IMR-90 (cell line): ENCODE results near the gene RIMBP2. TPM values are rescaled to one million over a fixed set of nuclear protein-coding genes. Genes with fewer than 3 reads are reported as not detected.

Source experiments
- ATAC-seq: fragments of 200-7000 bp; cut with Tn5 transposase; 2 replicates; pipeline ENCODE4 v1.9.1; 2020; ENCODE audit warnings: low read depth, mild to moderate bottlenecking, moderate library complexity
- BruUV-seq: library from RNA; stranded (reverse); fragments of 400-500 nt; replicated peaks from 2 replicates; lab custom pipeline; 2021; lab: Mats Ljungman, UMichigan
- CTCF ChIA-PET: fragments of 300-600 bp; formaldehyde crosslinking; extraction: SDS; loops from one replicate; lab custom pipeline; 2021; ENCODE audit warnings: antibody characterized with exemption; lab: Yijun Ruan, JAX
- POLR2A ChIA-PET: fragments of 300-600 bp; sonication (Branson Sonifier 250); formaldehyde crosslinking; loops from one replicate; lab custom pipeline; 2022; ENCODE audit warnings: antibody characterized with exemption; ENCODE audit not compliant: unreplicated experiment; lab: Charles Lee
- DNase-seq: peaks from one replicate; pipeline ENCODE4 v3.0.0; 2013
- H2AFZ ChIP-seq: replicated peaks from 2 replicates; pipeline ENCODE3; 2013; ENCODE audit warnings: low read length, mild to moderate bottlenecking; ENCODE audit not compliant: poor library complexity
- H2AK5ac ChIP-seq: 2 replicates; pipeline ENCODE4 v1.6.1; 2013; ENCODE audit warnings: low read depth, low read length, inconsistent platforms
- H2AK9ac ChIP-seq: replicated peaks from 2 replicates; pipeline ENCODE3; 2013; ENCODE audit warnings: mild to moderate bottlenecking, low read depth, low read length, moderate library complexity; ENCODE audit not compliant: poor library complexity
- H2BK120ac ChIP-seq: 2 replicates; pipeline ENCODE4 v1.6.1; 2013; ENCODE audit warnings: low read depth, low read length, inconsistent platforms
- H2BK15ac ChIP-seq: 3 replicates; pipeline ENCODE4 v1.6.1; 2013; ENCODE audit warnings: low read depth, low read length, inconsistent platforms
- H2BK20ac ChIP-seq: 2 replicates; pipeline ENCODE4 v1.6.1; 2013; ENCODE audit warnings: low read depth, mild to moderate bottlenecking, inconsistent platforms, low read length, moderate library complexity
- H2BK5ac ChIP-seq: 2 replicates; pipeline ENCODE4 v1.6.1; 2013; ENCODE audit warnings: mild to moderate bottlenecking, low read depth, low read length, inconsistent platforms; ENCODE audit not compliant: poor library complexity, severe bottlenecking
- H3K14ac ChIP-seq: replicated peaks from 2 replicates; pipeline ENCODE4 v1.6.1; 2013; ENCODE audit warnings: low read depth, low read length, inconsistent platforms
- H3K18ac ChIP-seq: 2 replicates; pipeline ENCODE4 v1.6.1; 2013; ENCODE audit warnings: low read depth, low read length, control low read depth
- H3K23ac ChIP-seq: 2 replicates; pipeline ENCODE4 v1.6.1; 2013; ENCODE audit warnings: low read depth, low read length, inconsistent platforms
- H3K27ac ChIP-seq: 2 replicates; pipeline ENCODE4 v1.5.1; 2013; ENCODE audit warnings: mild to moderate bottlenecking, control low read depth, low read length; ENCODE audit not compliant: insufficient read depth
- H3K27me3 ChIP-seq: 2 replicates; pipeline ENCODE4 v1.6.1; 2013; ENCODE audit warnings: low read length; ENCODE audit not compliant: control insufficient read depth, insufficient read depth
- H3K36me3 ChIP-seq: 2 replicates; pipeline ENCODE4 v1.6.1; 2013; ENCODE audit warnings: low read length, mixed read lengths; ENCODE audit not compliant: control insufficient read depth, insufficient read depth
- H3K4ac ChIP-seq: 2 replicates; pipeline ENCODE4 v1.6.1; 2013; ENCODE audit warnings: low read depth, low read length, inconsistent platforms
- H3K4me1 ChIP-seq: 2 replicates; pipeline ENCODE4 v1.6.1; 2013; ENCODE audit warnings: low read length, mixed read lengths; ENCODE audit not compliant: control insufficient read depth, insufficient read depth
- H3K4me2 ChIP-seq: 2 replicates; pipeline ENCODE4 v1.6.1; 2013; ENCODE audit warnings: low read depth, mild to moderate bottlenecking, control low read depth, low read length, moderate library complexity
- H3K4me3 ChIP-seq: 2 replicates; pipeline ENCODE4 v1.5.1; 2013; ENCODE audit warnings: low read depth, mild to moderate bottlenecking, control low read depth, low read length, moderate library complexity; ENCODE audit not compliant: insufficient read depth
- H3K56ac ChIP-seq: 2 replicates; pipeline ENCODE4 v1.6.1; 2013; ENCODE audit warnings: low read length, inconsistent platforms; ENCODE audit not compliant: insufficient read depth; ENCODE audit errors: extremely low read depth
- H3K79me1 ChIP-seq, 2 experiments: 2 replicates each; pipeline ENCODE4 v1.6.1; 2013; ENCODE audit warnings: low read length in 2 of 2, inconsistent platforms in 1 of 2, low read depth in 1 of 2
- H3K9ac ChIP-seq: 2 replicates; pipeline ENCODE4 v1.6.1; 2013; ENCODE audit warnings: low read depth, low read length, control low read depth
- H3K9me1 ChIP-seq: 2 replicates; pipeline ENCODE4 v1.6.1; 2013; ENCODE audit warnings: low read length, inconsistent platforms; ENCODE audit not compliant: insufficient read depth
- H3K9me3 ChIP-seq: 2 replicates; pipeline ENCODE4 v1.6.1; 2013; ENCODE audit warnings: low read length; ENCODE audit not compliant: control insufficient read depth, insufficient read depth
- H4K20me1 ChIP-seq: 2 replicates; pipeline ENCODE4 v1.6.1; 2013; ENCODE audit warnings: low read length, inconsistent platforms; ENCODE audit not compliant: insufficient read depth
- H4K5ac ChIP-seq: 2 replicates; pipeline ENCODE4 v1.6.1; 2013; ENCODE audit warnings: mild to moderate bottlenecking, low read depth, low read length, control low read depth
- H4K8ac ChIP-seq, 2 experiments: 2 replicates each; pipeline ENCODE4 v1.6.1; 2013; ENCODE audit warnings: low read depth in 2 of 2, low read length in 2 of 2, control low read depth in 1 of 2, inconsistent platforms in 1 of 2
- H4K91ac ChIP-seq: 2 replicates; pipeline ENCODE4 v1.6.1; 2013; ENCODE audit warnings: low read depth, low read length, inconsistent platforms; ENCODE audit not compliant: insufficient read depth
- BHLHE40 ChIP-seq: fragments of 150-350 bp; IDR thresholded peaks from 2 replicates; pipeline ENCODE4 v1.6.1; 2016; ENCODE audit warnings: mild to moderate bottlenecking, low read depth, low read length
- CHD1 ChIP-seq: IDR thresholded peaks from 2 replicates; pipeline ENCODE4 v1.6.1; 2012; ENCODE audit warnings: low read depth, low read length, improper control_type of control experiment
- ELK1 ChIP-seq: fragments of 150-350 bp; IDR thresholded peaks from 2 replicates; pipeline ENCODE4 v1.6.1; 2016; ENCODE audit warnings: low read depth, mild to moderate bottlenecking, low read length, moderate library complexity, borderline replicate concordance
- MAZ ChIP-seq: IDR thresholded peaks from 2 replicates; pipeline ENCODE4 v1.6.1; 2012; ENCODE audit warnings: low read depth, mild to moderate bottlenecking, low read length, improper control_type of control experiment, moderate library complexity, borderline replicate concordance
- MXI1 ChIP-seq: IDR thresholded peaks from 2 replicates; pipeline ENCODE4 v1.6.1; 2012; ENCODE audit warnings: low read depth, mild to moderate bottlenecking, low read length, moderate library complexity, borderline replicate concordance
- POLR2A ChIP-seq: IDR thresholded peaks from 2 replicates; pipeline ENCODE4 v1.6.1; 2012; ENCODE audit warnings: mild to moderate bottlenecking, low read depth, low read length
- RAD21 ChIP-seq: IDR thresholded peaks from 2 replicates; pipeline ENCODE4 v1.6.1; 2012; ENCODE audit warnings: low read length, improper control_type of control experiment
- RCOR1 ChIP-seq: IDR thresholded peaks from 2 replicates; pipeline ENCODE4 v1.6.1; 2012; ENCODE audit warnings: mild to moderate bottlenecking, low read length, improper control_type of control experiment; ENCODE audit not compliant: insufficient replicate concordance
- RFX5 ChIP-seq: IDR thresholded peaks from 2 replicates; pipeline ENCODE4 v1.8.0; 2012; ENCODE audit warnings: low read depth, mild to moderate bottlenecking, low read length, moderate library complexity
- SMC3 ChIP-seq: fragments of 150-350 bp; IDR thresholded peaks from 2 replicates; pipeline ENCODE4 v1.6.1; 2016; ENCODE audit warnings: low read depth, mild to moderate bottlenecking, antibody characterized with exemption, low read length, moderate library complexity
- USF2 ChIP-seq: fragments of 150-350 bp; IDR thresholded peaks from 2 replicates; pipeline ENCODE4 v1.6.1; 2017; ENCODE audit warnings: mild to moderate bottlenecking, antibody characterized with exemption, low read length, low read depth
- WGBS, 2 experiments: methylation state at CpG; one replicate each; pipeline versions ENCODE4 v1.1.5 to v1.1.7; 2013; ENCODE audit warnings: missing lambda C conversion rate in 2 of 2; ENCODE audit not compliant: insufficient read length in 1 of 2; ENCODE audit errors: extremely low coverage in 2 of 2; 5-methylcytosine and 5-hydroxymethylcytosine counted together
- dilution Hi-C: fragments of 300-500 bp; cut with HindIII; formaldehyde crosslinking; loops from one replicate; pipeline ENCODE4 v1.14.3; 2018; ENCODE audit warnings: low sequenced_read_pairs; ENCODE audit not compliant: unreplicated experiment
- in situ Hi-C: fragments of 300-500 bp; cut with MboI; formaldehyde crosslinking; loops from 3 replicates; pipeline ENCODE4 v1.14.3; 2019; ENCODE audit warnings: low sequenced_read_pairs, inconsistent platforms, mixed read lengths
- intact Hi-C: fragments of 100-400 bp; cut with micrococcal nuclease; formaldehyde crosslinking; loops from 2 replicates; pipeline ENCODE4 v1.10.0; 2022
- polyA plus RNA-seq, 3 experiments: library from polyadenylated mRNA; depleted of rRNA; stranded (reverse); fragments of >200 nt; gene quantifications; 2 replicates each; pipeline ENCODE4 v1.2.3, GENCODE V29; 2012; ENCODE audit warnings: low replicate concordance in 1 of 3
- total RNA-seq: library from RNA; depleted of rRNA; stranded (reverse); fragments of >200 nt; gene quantifications from 2 replicates; pipeline ENCODE4 v1.2.3, GENCODE V29; 2012

Gene RIMBP2
- total and polyA plus RNA-seq, 2 of the 4 experiments (the other 2 are of a cell fraction), result not detected

- no peaks in the 10 kb centered on the region for H3K9me1 ChIP-seq
- 57% methylated on average over 5 of the region's 9 CpGs; no CpG with 5 or more reads in 1 of the 2 experiments for WGBS, 2 experiments
- dilution Hi-C loops, result no loop called here
- H3K56ac ChIP-seq, result no peak overlapping the region
- no peak overlapping the region for H3K14ac ChIP-seq
- H3K4me3 ChIP-seq, result no peak overlapping the region
- ATAC-seq (no peak), DNase-seq (no peak)
- no peak overlapping the region for H2AK9ac ChIP-seq
- H3K4me2 ChIP-seq, result no peak overlapping the region
- in situ Hi-C loops, result no loop called here
- H2BK120ac ChIP-seq, result no peak overlapping the region
- no peak overlapping the region for H3K9ac ChIP-seq
- H3K23ac ChIP-seq, result no peak overlapping the region
- H3K27me3 ChIP-seq, result no peaks in the 10 kb centered on the region
- H4K5ac ChIP-seq, result no peak overlapping the region
- no peak overlapping the region for H4K91ac ChIP-seq
- H3K9me3 ChIP-seq, result peaks cover 60% of the 10 kb centered on the region
- no peak overlapping the region for H2BK15ac ChIP-seq
- no peaks in the 10 kb centered on the region for H4K20me1 ChIP-seq
- no TSS peak for BruUV-seq
- no peaks in the 10 kb centered on the region for H3K4me1 ChIP-seq
- no peak overlapping the region for H3K4ac ChIP-seq
- intact Hi-C loops, result no loop called here
- ChIA-PET POLR2A (no interaction called here), CTCF (no interaction called here)
- H2BK20ac ChIP-seq, result no peak overlapping the region
- H3K36me3 ChIP-seq, result no peaks in the 10 kb centered on the region
- TF ChIP-seq SMC3 (no peak), ELK1 (no peak), USF2 (no peak), MXI1 (no peak), CHD1 (no peak), RCOR1 (no peak), BHLHE40 (no peak), RAD21 (no peak), RFX5 (no peak), MAZ (no peak), POLR2A (no peak)
- H2AFZ ChIP-seq, result no peak overlapping the region
- H3K18ac ChIP-seq, result no peak overlapping the region
- H3K79me1 ChIP-seq, result no peaks in the 10 kb centered on the region
- H3K27ac ChIP-seq, result no peak overlapping the region
- no peak overlapping the region for H4K8ac ChIP-seq
- H2BK5ac ChIP-seq, result no peak overlapping the region
- H2AK5ac ChIP-seq, result no peak overlapping the region
These were observed 258.9 kb downstream of the RIMBP2 start for GRCh38 chr12:130457215-130457614.
